SK-N-SH (cell line): ENCODE data around the gene TRAF3IP1. TPM values are rescaled to one million over a fixed set of nuclear protein-coding genes. Genes with fewer than 3 reads are reported as not detected.

Experiments
- CTCF ChIA-PET: fragments of 300-600, 350-600 bp; formaldehyde crosslinking; extraction: SDS; loops from one replicate; lab custom pipeline; 2021; lab: Yijun Ruan, JAX
- POLR2A ChIA-PET: fragments of 350-600 bp; sonication (Branson Sonifier 250); formaldehyde crosslinking; extraction: SDS; loops from one replicate; lab custom pipeline; 2020; ENCODE audit warnings: antibody characterized with exemption, inconsistent platforms; lab: Yijun Ruan, JAX
- DNase-seq: peaks from one replicate; pipeline ENCODE4 v3.0.0; 2012
- H2AFZ ChIP-seq: fragments of 200-600 bp; sonication (generic); 2 replicates; pipeline ENCODE4 v1.8.1; 2016; ENCODE audit warnings: antibody characterized with exemption, mild to moderate bottlenecking, low read depth
- H3F3A ChIP-seq: fragments of 200-600 bp; sonication (generic); replicated peaks from 2 replicates; pipeline ENCODE3; 2016; ENCODE audit warnings: antibody characterized with exemption, mild to moderate bottlenecking; ENCODE audit not compliant: insufficient read depth
- H3K27ac ChIP-seq, 2 experiments: fragments of 200-500 bp in 1 of 2; fragments of 200-600 bp in 1 of 2; sonication (Bioruptor generic) in 1 of 2; sonication (generic), shearing (Covaris generic) in 1 of 2; 2 replicates each; pipeline versions ENCODE4 v1.5.1 to v1.6.1; 2014 to 2016; ENCODE audit warnings: low read depth in 2 of 2, inconsistent platforms in 1 of 2, low read length in 1 of 2, mild to moderate bottlenecking in 1 of 2, mixed read lengths in 1 of 2
- H3K27me3 ChIP-seq: fragments of 200-600 bp; sonication (generic), shearing (Covaris generic); 2 replicates; pipeline ENCODE4 v1.6.1; 2016; ENCODE audit warnings: mixed run types; ENCODE audit not compliant: insufficient read depth
- H3K36me3 ChIP-seq, 2 experiments: fragments of 200-500 bp in 1 of 2; fragments of 200-600 bp in 1 of 2; sonication (Bioruptor generic) in 1 of 2; sonication (generic) in 1 of 2; replicated peaks in 1 of 2; 2 replicates each; pipeline versions ENCODE3 to v1.5.1; 2014 to 2016; ENCODE audit warnings: low read length in 1 of 2, mild to moderate bottlenecking in 1 of 2; ENCODE audit not compliant: insufficient read depth in 2 of 2, control insufficient read depth in 1 of 2
- H3K4me1 ChIP-seq, 2 experiments: fragments of 200-500 bp in 1 of 2; fragments of 200-600 bp in 1 of 2; sonication (Bioruptor generic) in 1 of 2; sonication (generic), shearing (Covaris generic) in 1 of 2; 2 replicates each; pipeline versions ENCODE4 v1.5.1 to v1.6.1; 2014 to 2016; ENCODE audit warnings: low read depth in 1 of 2, low read length in 1 of 2, mixed run types in 1 of 2; ENCODE audit not compliant: insufficient read depth in 2 of 2, control insufficient read depth in 1 of 2
- H3K4me2 ChIP-seq: fragments of 200-600 bp; sonication (generic), shearing (Covaris generic); 2 replicates; pipeline ENCODE4 v1.6.1; 2017; ENCODE audit warnings: mixed run types
- H3K4me3 ChIP-seq, 2 experiments: fragments of 200-500 bp in 1 of 2; fragments of 200-600 bp in 1 of 2; sonication (Bioruptor generic) in 1 of 2; sonication (generic), shearing (Covaris generic) in 1 of 2; 2 replicates each; pipeline versions ENCODE4 v1.5.1 to v1.8.1; 2014 to 2016; ENCODE audit warnings: low read depth in 2 of 2, inconsistent platforms in 1 of 2, low read length in 1 of 2, mild to moderate bottlenecking in 1 of 2, mixed read lengths in 1 of 2, moderate library complexity in 1 of 2
- H3K79me2 ChIP-seq: fragments of 200-600 bp; sonication (generic); 2 replicates; pipeline ENCODE4 v1.8.1; 2017; ENCODE audit warnings: mild to moderate bottlenecking; ENCODE audit not compliant: insufficient read depth
- H3K9ac ChIP-seq: fragments of 200-600 bp; sonication (generic); 2 replicates; pipeline ENCODE4 v1.6.1; 2017; ENCODE audit warnings: mixed run types
- H3K9me2 ChIP-seq: fragments of 200-600 bp; sonication (generic); 2 replicates; pipeline ENCODE4 v1.6.1; 2017; ENCODE audit warnings: mixed run types
- H3K9me3 ChIP-seq: fragments of 200-600 bp; sonication (generic); 2 replicates; pipeline ENCODE4 v1.6.1; 2017; ENCODE audit warnings: mixed run types, mild to moderate bottlenecking, moderate library complexity
- H4K20me1 ChIP-seq: fragments of 200-600 bp; sonication (generic); 2 replicates; pipeline ENCODE4 v1.6.1; 2017; ENCODE audit warnings: mild to moderate bottlenecking, mixed run types; ENCODE audit not compliant: insufficient read depth
- CHD2 ChIP-seq: fragments of 150-350 bp; IDR thresholded peaks from 2 replicates; pipeline ENCODE4 v1.6.1; 2018; ENCODE audit warnings: low read length; ENCODE audit not compliant: partially characterized antibody
- CTCF ChIP-seq: fragments of 200-600 bp; sonication (generic); IDR thresholded peaks from 2 replicates; pipeline ENCODE4 v1.6.1; 2017; ENCODE audit warnings: antibody characterized with exemption, mild to moderate bottlenecking, moderate library complexity
- ELF1 ChIP-seq: IDR thresholded peaks from 2 replicates; pipeline ENCODE4 v1.4.0; 2012
- EP300 ChIP-seq, 2 experiments: IDR thresholded peaks; 2 replicates each; pipeline versions ENCODE4 v1.4.0 to v1.6.1; 2012; ENCODE audit warnings: borderline replicate concordance in 1 of 2, low read depth in 1 of 2, low read length in 1 of 2
- FOXM1 ChIP-seq: IDR thresholded peaks from 2 replicates; pipeline ENCODE4 v1.4.0; 2012; ENCODE audit warnings: low read depth, mild to moderate bottlenecking
- GABPA ChIP-seq: IDR thresholded peaks from 2 replicates; pipeline ENCODE4 v1.4.0; 2012; ENCODE audit warnings: low read depth, mild to moderate bottlenecking
- IRF3 ChIP-seq: fragments of 150-350 bp; IDR thresholded peaks from 2 replicates; pipeline ENCODE4 v1.6.1; 2016; ENCODE audit warnings: mild to moderate bottlenecking, low read depth, low read length
- MAX ChIP-seq: IDR thresholded peaks from 2 replicates; pipeline ENCODE4 v1.4.0; 2012; ENCODE audit warnings: low read depth
- MXI1 ChIP-seq: IDR thresholded peaks from 2 replicates; pipeline ENCODE4 v1.6.1; 2012; ENCODE audit warnings: mild to moderate bottlenecking, low read depth, low read length, improper control_type of control experiment
- NFIC ChIP-seq: IDR thresholded peaks from 2 replicates; pipeline ENCODE4 v1.4.0; 2012; ENCODE audit warnings: borderline replicate concordance
- NRF1 ChIP-seq: IDR thresholded peaks from 2 replicates; pipeline ENCODE4 v1.6.1; 2012; ENCODE audit warnings: low read depth, mild to moderate bottlenecking, low read length
- PBX3 ChIP-seq: IDR thresholded peaks from 2 replicates; pipeline ENCODE4; 2012
- RAD21 ChIP-seq: IDR thresholded peaks from 2 replicates; pipeline ENCODE4 v1.6.1; 2012; ENCODE audit warnings: mild to moderate bottlenecking, low read length
- SIN3A ChIP-seq: IDR thresholded peaks from 2 replicates; pipeline ENCODE4 v1.6.1; 2012; ENCODE audit warnings: low read depth, mild to moderate bottlenecking, low read length, moderate library complexity, borderline replicate concordance
- TAF1 ChIP-seq: IDR thresholded peaks from 2 replicates; pipeline ENCODE4 v1.6.1; 2012; ENCODE audit warnings: low read depth, mild to moderate bottlenecking, low read length, moderate library complexity, borderline replicate concordance
- USF2 ChIP-seq: fragments of 150-350 bp; IDR thresholded peaks from 2 replicates; pipeline ENCODE4 v1.6.1; 2017; ENCODE audit warnings: antibody characterized with exemption, low read length, low read depth, borderline replicate concordance
- YY1 ChIP-seq: IDR thresholded peaks from 2 replicates; pipeline ENCODE4 v1.4.0; 2012; ENCODE audit warnings: low read depth, mild to moderate bottlenecking
- WGBS: methylation state at CpG from one replicate; pipeline ENCODE4 v1.1.6; 2017; ENCODE audit warnings: low lambda C conversion rate; 5-methylcytosine and 5-hydroxymethylcytosine counted together
- polyA plus RNA-seq, 3 experiments: library from polyadenylated mRNA; depleted of rRNA; stranded (reverse); fragments of >200 nt; gene quantifications; 2 replicates each; pipeline ENCODE4 v1.2.3, GENCODE V29; 2012

TRAF3IP1 gene
- polyA plus RNA-seq, 1 of the 3 experiments (the other 2 are of a cell fraction): 15.0 TPM

- CTCF ChIA-PET: interaction anchor here (0.7 to 5.7 kb wide), 12 partner anchors 9 to 679 kb away, joined by 3 to 28 read pairs (median 3); no protein-coding TSS in a partner anchor
- WGBS: 3% methylated on average over 46 of the region's 108 CpGs
- H3K9ac ChIP-seq: peak overlapping the region; percentile 89
- H3F3A ChIP-seq: no peaks in the 10 kb centered on the region
- H4K20me1 ChIP-seq: peaks cover 15% of the 10 kb centered on the region; the same call in 1 of the 2 replicates
- H3K9me2 ChIP-seq: no peaks in the 10 kb centered on the region
- TF ChIP-seq CHD2 (peak; percentile 69), NRF1 (peak; percentile 36; the same call in 1 of the 2 replicates), CTCF (peak; percentile 52), NFIC (no peak), YY1 (peak; percentile 34; the same call in 1 of the 2 replicates), IRF3 (peak; percentile 77), FOXM1 (no peak), MAX (peak; percentile 99), ELF1 (peak; percentile 24; the same call in 1 of the 2 replicates), RAD21 (no peak), SIN3A (peak; percentile 98), EP300 (IDR thresholded peaks at IDR 0.05; ENCODE audit: borderline replicate concordance in 1 of 2, low read depth in 1 of 2, low read length in 1 of 2) (0 out of 4 replicates have a peak, but pooled peaks of 1 of the 2 experiments have one; percentile 15), GABPA (peak; percentile 55), PBX3 (peak; percentile 100), TAF1 (peak; percentile 15; the same call in 1 of the 2 replicates), MXI1 (peak; percentile 80), USF2 (no peak)
- TF ChIP-seq, all 33 proteins: peak for 13
- peak overlapping the region; percentile 74 to 75 for H3K4me3 ChIP-seq
- peak overlapping the region; percentile 97 for H2AFZ ChIP-seq
- no peaks in the 10 kb centered on the region for H3K36me3 ChIP-seq
- DNase-seq: peak; percentile 98
- peak overlapping the region in 1 of 2 experiments; percentile 67; a peak in 1 of 4 replicates for H3K27ac ChIP-seq
- no peaks in the 10 kb centered on the region for H3K9me3 ChIP-seq
- POLR2A ChIA-PET: no interaction called here
- H3K79me2 ChIP-seq: peaks cover 20% of the 10 kb centered on the region; the same call in 1 of the 2 replicates
- H3K4me1 ChIP-seq: peaks cover 8 to 15% of the 10 kb centered on the region in 2 experiments; a peak in 3 of 4 replicates
- peak overlapping the region; percentile 89 for H3K4me2 ChIP-seq
- H3K27me3 ChIP-seq: no peaks in the 10 kb centered on the region; the same call in 1 of the 2 replicates
These were observed 31.4 kb upstream of the TRAF3IP1 start for GRCh38 chr2:238288650-238289573.
